ENCODE measurements around the gene TGFBRAP1.

DNA sequence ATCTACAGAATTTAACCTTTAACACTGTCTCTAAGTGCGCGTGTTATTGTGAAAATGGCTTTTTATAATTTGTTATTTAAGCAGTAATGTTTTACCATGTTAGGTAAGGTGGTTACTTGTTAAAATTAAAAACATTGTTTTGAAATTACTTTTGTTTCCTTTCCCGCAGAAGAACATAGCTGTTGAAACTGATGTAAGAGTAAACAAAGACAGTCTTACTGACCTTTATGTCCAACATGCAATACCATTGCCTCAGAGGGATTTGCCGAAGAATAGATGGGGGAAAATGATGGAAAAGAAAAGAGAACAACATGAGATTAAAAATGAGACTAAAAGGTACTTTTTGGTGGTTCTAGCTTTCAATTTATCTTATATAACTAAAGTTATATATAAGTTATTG is 9.9 kb upstream of the TGFBRAP1 start:
- TF ChIP-seq CTCF (IDR thresholded peaks at IDR 0.05) (no peak), POLR2A (IDR thresholded peaks at IDR 0.05) (no peak)
